ENCODE data around the gene CPED1.
"Not testable (repeated sequence)": the region's sequence is repeated elsewhere in the genome, so short reads cannot be mapped to it uniquely, and the experiment has no call there.

The CPED1 gene

GRCh38 chr7:121041516-121042148 lies 53.1 kb downstream of the CPED1 start:
- no peak for DNase-seq (ENCODE audit: low read depth)

DNA sequence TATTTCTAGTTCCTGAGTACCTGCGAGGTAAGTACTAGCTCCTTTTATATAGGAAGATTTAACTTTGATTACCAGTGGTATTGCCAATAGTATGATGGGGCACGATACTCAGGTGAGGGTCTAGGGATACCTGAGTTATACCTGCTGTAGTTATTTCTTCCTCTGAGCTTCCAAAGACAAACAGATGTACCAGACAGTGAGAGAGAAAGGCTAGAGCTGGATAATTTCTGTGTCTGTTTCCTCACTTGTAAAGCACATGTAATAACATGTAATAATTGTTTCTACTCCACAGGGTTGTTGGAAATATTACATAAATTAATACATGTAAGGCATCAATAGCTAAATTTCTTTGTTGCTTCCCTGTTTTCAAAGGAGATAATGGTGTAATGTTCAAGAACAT lies 53.7 kb downstream of the CPED1 start:
- no peak for DNase-seq (ENCODE audit: low read depth)

GRCh38 chr7:121042899-121043298 lies 54.4 kb downstream of the CPED1 start:
- no peak for DNase-seq (ENCODE audit: low read depth)

DNA sequence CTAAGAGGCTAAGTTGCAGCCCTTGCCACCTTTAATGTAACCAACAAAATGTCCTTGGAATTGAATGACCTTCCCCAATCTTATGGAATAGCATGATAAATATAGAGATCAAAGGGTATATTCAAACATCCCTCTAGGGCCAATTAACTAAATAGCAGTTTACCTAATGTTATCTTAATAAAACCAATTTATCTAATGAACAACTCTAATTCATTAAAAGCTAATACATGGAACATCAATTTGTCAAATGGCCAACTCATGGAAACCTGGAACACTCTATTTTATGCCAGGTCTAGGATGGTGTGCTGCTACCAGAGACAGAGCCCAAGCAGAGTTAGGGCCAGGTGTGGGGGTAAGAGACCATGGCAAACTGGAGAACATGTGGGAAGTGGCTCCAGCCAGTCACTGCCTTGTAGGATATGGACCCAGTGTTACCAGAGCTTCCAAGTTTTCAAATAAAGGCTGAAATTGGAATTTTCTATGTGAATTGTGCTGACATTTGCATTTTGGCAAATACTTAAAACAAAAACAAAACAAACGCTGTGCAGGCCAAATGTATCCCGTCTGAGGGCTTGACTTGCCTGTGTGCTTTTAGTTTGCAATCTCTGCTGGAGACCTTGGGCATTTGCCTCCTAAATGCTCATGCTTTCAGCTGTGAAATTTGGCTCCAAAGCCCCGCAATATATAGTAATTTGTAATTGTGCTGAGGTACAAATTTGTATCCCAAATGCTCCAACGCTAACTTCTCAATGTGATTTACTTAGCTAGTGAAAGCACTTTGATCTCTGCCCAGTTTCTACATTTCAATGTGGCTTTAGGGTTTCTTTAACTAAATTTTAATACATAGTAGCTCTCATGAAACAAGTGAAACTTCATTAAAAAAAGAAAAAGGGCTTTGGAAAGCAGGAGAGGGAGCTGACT lies 55.1 kb downstream of the CPED1 start:
- DNase-seq (ENCODE audit: low read depth) = no peak

- no peak for DNase-seq (ENCODE audit: low read depth)
These were observed 56.6 kb downstream of the CPED1 start for GRCh38 chr7:121045090-121045489.

DNA sequence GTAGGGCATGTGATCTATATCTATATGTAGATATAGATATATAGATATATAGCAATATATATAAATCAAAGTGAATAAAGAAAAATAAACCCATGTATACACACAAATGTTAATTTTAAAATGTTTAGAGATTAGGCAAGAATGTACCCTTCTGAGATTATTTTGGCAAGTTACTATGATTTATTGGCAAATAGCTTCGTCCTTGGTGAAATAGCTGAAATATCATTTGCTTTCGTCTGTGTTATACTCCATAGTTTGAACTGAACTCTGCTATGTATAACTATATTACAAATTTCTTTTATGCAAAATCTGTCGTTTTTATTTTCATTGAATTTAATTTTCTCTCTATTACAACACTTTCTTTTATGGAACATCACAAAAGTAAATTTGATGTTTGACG lies 57.5 kb downstream of the CPED1 start:
- no peak for DNase-seq (ENCODE audit: low read depth)

DNA sequence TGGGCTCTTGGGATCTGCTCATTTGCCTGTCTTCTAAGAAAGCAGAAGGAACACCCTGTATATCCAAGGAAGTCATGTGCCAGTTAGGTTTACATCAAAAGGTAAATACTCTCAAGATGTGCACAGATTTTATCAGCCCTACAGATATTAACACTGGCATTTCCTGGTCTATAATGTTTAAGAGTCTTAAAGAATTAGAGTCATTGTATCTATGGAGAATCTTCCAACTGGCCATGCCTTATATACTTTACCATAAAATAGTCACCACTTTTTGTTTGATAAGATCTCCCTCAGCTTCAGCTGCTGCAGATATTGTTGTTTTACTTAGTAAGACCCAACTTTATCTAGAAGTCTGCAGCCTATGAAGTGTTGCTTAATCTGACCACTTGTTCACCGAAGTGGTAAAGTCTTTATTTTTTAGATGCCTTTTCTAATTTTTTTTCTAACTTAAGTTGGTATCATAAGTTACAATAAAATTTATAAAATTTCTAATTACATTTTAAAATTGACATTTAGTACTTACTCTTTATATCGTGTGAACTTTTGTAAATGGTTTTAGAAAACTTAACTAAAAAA lies 58.5 kb downstream of the CPED1 start:
- DNase-seq (ENCODE audit: low read depth) = no peak

- DNase-seq (ENCODE audit: low read depth) = no peak
These were observed 59.7 kb downstream of the CPED1 start for GRCh38 chr7:121048195-121048594.

GRCh38 chr7:121049028-121049791 lies 60.7 kb downstream of the CPED1 start:
- no peak for DNase-seq (ENCODE audit: low read depth)

GRCh38 chr7:121049897-121050296 lies 61.4 kb downstream of the CPED1 start:
- DNase-seq (ENCODE audit: low read depth) = no peak

DNA sequence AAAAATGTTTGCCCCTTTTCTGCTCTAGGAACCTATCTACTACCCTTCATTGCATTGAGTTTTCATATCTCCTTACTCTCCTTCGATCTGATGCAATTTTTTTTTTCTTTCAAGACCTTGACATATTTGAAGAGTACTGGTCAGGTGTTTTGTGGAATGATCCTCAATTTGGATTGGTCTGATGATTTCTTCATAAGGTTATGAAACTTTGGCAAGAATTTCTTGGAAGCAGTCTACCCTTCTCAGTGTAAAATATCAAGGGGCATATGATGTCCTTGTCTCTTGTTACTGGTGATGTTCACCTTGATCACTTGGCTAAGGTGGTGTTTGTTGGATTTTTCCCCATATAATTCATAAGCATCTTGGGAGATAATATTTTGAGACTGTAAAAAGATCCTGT lies 64.7 kb downstream of the CPED1 start:
- DNase-seq (ENCODE audit: low read depth) = no peak

DNA sequence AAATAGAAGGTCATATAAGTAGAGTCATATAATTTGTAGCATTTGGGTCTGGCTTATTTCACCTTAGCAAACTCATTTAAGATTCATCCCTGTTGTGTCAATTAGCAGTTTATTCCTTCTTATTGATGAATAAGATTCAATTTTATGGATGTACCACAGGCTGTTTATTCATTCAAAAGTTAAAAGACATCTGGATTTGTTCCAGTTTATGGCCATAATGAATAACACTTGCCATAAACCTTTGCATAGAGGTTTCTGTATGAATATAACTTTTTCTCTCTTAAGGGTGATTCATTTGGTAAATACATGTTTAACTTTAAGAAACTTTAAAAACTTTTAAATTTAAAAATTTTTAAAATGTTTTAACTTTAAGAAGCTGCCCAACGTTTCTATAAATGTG lies 66.4 kb downstream of the CPED1 start:
- no peak for DNase-seq (ENCODE audit: low read depth)

GRCh38 chr7:121057878-121058277 lies 69.4 kb downstream of the CPED1 start:
- DNase-seq (ENCODE audit: low read depth) = no peak

GRCh38 chr7:121058975-121059374 lies 70.5 kb downstream of the CPED1 start:
- no peak for DNase-seq (ENCODE audit: low read depth)

GRCh38 chr7:121059979-121060509 lies 71.5 kb downstream of the CPED1 start:
- not testable (repeated sequence) for DNase-seq (ENCODE audit: low read depth)

DNA sequence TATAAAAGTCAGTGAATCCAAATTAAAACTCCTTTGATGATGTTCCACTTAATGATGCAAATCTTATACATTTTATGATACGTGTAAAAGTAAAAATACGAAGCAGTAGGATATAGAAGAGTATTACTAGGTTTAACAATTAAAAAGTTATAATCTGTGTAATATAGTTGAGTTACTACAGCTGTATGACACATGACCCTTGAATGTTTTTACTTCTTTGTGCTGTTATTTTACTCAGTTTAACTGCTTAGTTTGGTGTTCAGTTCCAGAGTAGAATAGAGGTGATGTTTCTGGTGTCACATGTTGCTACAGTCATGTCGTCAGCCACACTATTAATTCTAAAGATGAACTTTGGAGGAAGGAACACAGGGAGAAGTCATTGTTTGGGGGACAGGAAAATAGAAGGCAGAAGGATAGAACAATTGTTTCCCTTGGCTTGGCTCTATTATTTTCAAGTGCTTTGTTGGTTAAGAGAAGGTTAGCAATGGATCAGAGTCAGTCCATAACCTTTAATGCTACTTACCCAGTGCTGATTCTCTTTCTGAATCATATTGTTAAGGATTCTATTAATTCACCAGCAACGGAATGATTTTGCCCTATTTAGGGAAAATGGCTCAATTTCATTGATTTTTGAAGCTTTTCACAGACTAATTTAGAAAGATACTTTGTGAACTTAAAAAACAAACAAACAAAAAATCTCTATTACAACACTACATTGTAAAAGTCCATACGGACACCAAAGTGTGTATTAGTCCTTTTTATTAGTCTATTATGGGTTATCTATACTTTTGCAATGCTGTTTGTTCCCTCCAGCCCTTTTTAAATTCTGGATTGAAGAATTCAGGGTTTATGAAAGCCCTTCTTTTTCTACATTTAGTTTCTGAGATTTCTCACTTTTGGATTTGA lies 73.4 kb downstream of the CPED1 start:
- no peak for DNase-seq (ENCODE audit: low read depth)

- no peak for DNase-seq (ENCODE audit: low read depth)
These were observed 74.3 kb downstream of the CPED1 start for GRCh38 chr7:121062671-121063279.

GRCh38 chr7:121067717-121068116 lies 79.2 kb downstream of the CPED1 start:
- DNase-seq (ENCODE audit: low read depth) = not testable (repeated sequence)

- DNase-seq (ENCODE audit: low read depth) = no peak
These were observed 81.0 kb downstream of the CPED1 start for GRCh38 chr7:121069346-121070100.

GRCh38 chr7:121071132-121071531 lies 82.6 kb downstream of the CPED1 start:
- DNase-seq (ENCODE audit: low read depth) = no peak
